ENCODE measurements around the gene ATP10D. TPM values are rescaled to one million over a fixed set of nuclear protein-coding genes. Genes with fewer than 3 reads are reported as not detected.

The ATP10D gene
- total and polyA plus RNA-seq, 11 donors, result 2.2 to 22.1 (median 7.8) TPM

GRCh38 chr4:47557255-47557654 is 72.2 kb downstream of the ATP10D start:
- 98 to 99% (median 98%) methylated on average over 2 of the region's 2 CpGs for WGBS, 4 donors
- H3K27ac ChIP-seq, result no peak overlapping the region
- intact Hi-C loops (cut with DNase I), result no loop called here
- ATAC-seq, result no peak
- no peak for DNase-seq
- H3K27me3 ChIP-seq, result no peaks in the 10 kb centered on the region
- peaks cover 0 to 88% (median 74%) of the 10 kb centered on the region in 9 donors for H3K36me3 ChIP-seq
- H3K9me3 ChIP-seq, result no peaks in the 10 kb centered on the region
- TF ChIP-seq CTCF (IDR thresholded peaks at IDR 0.05) (no peak), POLR2A (IDR thresholded peaks at IDR 0.05) (no peak)
- no peak overlapping the region for H3K4me3 ChIP-seq
- no peaks in the 10 kb centered on the region for H3K4me1 ChIP-seq

- WGBS, 4 donors, result 83 to 97% (median 92%) methylated on average over 1 of the region's 1 CpG
- peaks cover 0 to 82% (median 63%) of the 10 kb centered on the region in 9 donors for H3K36me3 ChIP-seq
- H3K9me3 ChIP-seq, result no peaks in the 10 kb centered on the region
- H3K27me3 ChIP-seq, result no peaks in the 10 kb centered on the region
- no peak overlapping the region for H3K4me3 ChIP-seq
- intact Hi-C loops (cut with DNase I), result loop anchor here in 7 of 10 donors (5.0 to 10.0 kb wide), 5 partner anchors 63 to 98 kb away; partner anchors contain the start of genes COMMD8 (in 4 of the 7) and ATP10D (in 1 of the 7)
- peaks cover 0 to 3% (median 0%) of the 10 kb centered on the region in 12 donors for H3K4me1 ChIP-seq
- ATAC-seq (no peak), DNase-seq (no peak)
- TF ChIP-seq POLR2A (IDR thresholded peaks at IDR 0.05), result no peak
- TF ChIP-seq CTCF (IDR thresholded peaks at IDR 0.05), result no peak
- H3K27ac ChIP-seq, result no peak overlapping the region
These were observed 75.6 kb downstream of the ATP10D start for GRCh38 chr4:47560682-47561081.

- ATAC-seq (no peak), DNase-seq (no peak)
- peaks cover 0 to 84% (median 63%) of the 10 kb centered on the region in 9 donors for H3K36me3 ChIP-seq
- intact Hi-C loops (cut with DNase I), result loop anchor here in 7 of 10 donors (5.0 to 10.0 kb wide), 5 partner anchors 64 to 99 kb away; partner anchors contain the start of genes COMMD8 (in 4 of the 7) and ATP10D (in 1 of the 7)
- H3K4me3 ChIP-seq, result no peak overlapping the region
- peaks cover 0 to 3% (median 0%) of the 10 kb centered on the region in 12 donors for H3K4me1 ChIP-seq
- H3K27me3 ChIP-seq, result no peaks in the 10 kb centered on the region
- H3K27ac ChIP-seq, result no peak overlapping the region
- no peak for TF ChIP-seq CTCF (IDR thresholded peaks at IDR 0.05)
- H3K9me3 ChIP-seq, result no peaks in the 10 kb centered on the region
- WGBS, 4 donors, result 49 to 91% (median 77%) methylated on average over 1 of the region's 1 CpG
These were observed 76.3 kb downstream of the ATP10D start for GRCh38 chr4:47561331-47561730.

GRCh38 chr4:47562297-47562696 is 77.2 kb downstream of the ATP10D start:
- 67 to 75% (median 71%) methylated on average over 3 of the region's 3 CpGs for WGBS, 4 donors
- ATAC-seq (no peak), DNase-seq (no peak)
- Histone ChIP-seq H3K9me3 (no peaks in the 10 kb centered on the region), H3K27ac (no peak overlapping the region), H3K4me3 (no peak overlapping the region), H3K4me1 (peaks cover 0 to 3% (median 0%) of the 10 kb centered on the region in 12 donors), H3K36me3 (peaks cover 0 to 88% (median 71%) of the 10 kb centered on the region in 9 donors), H3K27me3 (no peaks in the 10 kb centered on the region)
- TF ChIP-seq POLR2A (IDR thresholded peaks at IDR 0.05), result no peak
- intact Hi-C loops (cut with DNase I), result loop anchor here in 7 of 10 donors (2.0 to 10.0 kb wide), 6 partner anchors 65 to 100 kb away; partner anchors contain the start of genes COMMD8 (in 4 of the 7) and ATP10D (in 1 of the 7)

All from heart left ventricle (tissue), 16 donors.